ENCODE data around the gene RAD51B. TPM values are rescaled to one million over a fixed set of nuclear protein-coding genes. Genes with fewer than 3 reads are reported as not detected.

The RAD51B gene
- total RNA-seq, 2 donors from 2014 or later: 22.8 to 33.8 TPM

- no peak for DNase-seq
- TF ChIP-seq CTCF (conservative IDR thresholded peaks at IDR 0.05): no peak
- no peak overlapping the region for H3K4me3 ChIP-seq (ENCODE audit: low read length)
- peaks cover 16% of the 10 kb centered on the region for H3K9me3 ChIP-seq (ENCODE audit: control insufficient read depth, low read length)
- H3K36me3 ChIP-seq (ENCODE audit: control insufficient read depth, insufficient read depth, low read length): no peaks in the 10 kb centered on the region
- no peak overlapping the region for H3K9ac ChIP-seq (ENCODE audit: extremely low read depth, low read length, poor library complexity, severe bottlenecking)
- H3K4me1 ChIP-seq (ENCODE audit: control insufficient read depth, insufficient read depth, low read length): no peaks in the 10 kb centered on the region
- H3K27ac ChIP-seq (ENCODE audit: low read depth, low read length): no peak overlapping the region
- H3K4me3 Mint-ChIP-seq: no peak overlapping the region
- H3K27me3 ChIP-seq (ENCODE audit: control insufficient read depth, insufficient read depth, low read length, poor library complexity, severe bottlenecking): no peaks in the 10 kb centered on the region
- peaks cover 12% of the 10 kb centered on the region for H3K36me3 Mint-ChIP-seq (ENCODE audit: low read depth)
- peaks cover 24% of the 10 kb centered on the region for H3K9me3 Mint-ChIP-seq
- H3K27ac Mint-ChIP-seq: no peak overlapping the region
- WGBS, 2 experiments (ENCODE audit: insufficient coverage in 1 of 2, insufficient read length in 1 of 2): 93 to 95% methylated on average over 4 of the region's 4 CpGs
- no peaks in the 10 kb centered on the region for H3K27me3 Mint-ChIP-seq (ENCODE audit: insufficient read depth)
- H3K4me1 Mint-ChIP-seq: no peaks in the 10 kb centered on the region
These were observed 486.8 kb downstream of the RAD51B start for GRCh38 chr14:68306265-68306933.

DNA sequence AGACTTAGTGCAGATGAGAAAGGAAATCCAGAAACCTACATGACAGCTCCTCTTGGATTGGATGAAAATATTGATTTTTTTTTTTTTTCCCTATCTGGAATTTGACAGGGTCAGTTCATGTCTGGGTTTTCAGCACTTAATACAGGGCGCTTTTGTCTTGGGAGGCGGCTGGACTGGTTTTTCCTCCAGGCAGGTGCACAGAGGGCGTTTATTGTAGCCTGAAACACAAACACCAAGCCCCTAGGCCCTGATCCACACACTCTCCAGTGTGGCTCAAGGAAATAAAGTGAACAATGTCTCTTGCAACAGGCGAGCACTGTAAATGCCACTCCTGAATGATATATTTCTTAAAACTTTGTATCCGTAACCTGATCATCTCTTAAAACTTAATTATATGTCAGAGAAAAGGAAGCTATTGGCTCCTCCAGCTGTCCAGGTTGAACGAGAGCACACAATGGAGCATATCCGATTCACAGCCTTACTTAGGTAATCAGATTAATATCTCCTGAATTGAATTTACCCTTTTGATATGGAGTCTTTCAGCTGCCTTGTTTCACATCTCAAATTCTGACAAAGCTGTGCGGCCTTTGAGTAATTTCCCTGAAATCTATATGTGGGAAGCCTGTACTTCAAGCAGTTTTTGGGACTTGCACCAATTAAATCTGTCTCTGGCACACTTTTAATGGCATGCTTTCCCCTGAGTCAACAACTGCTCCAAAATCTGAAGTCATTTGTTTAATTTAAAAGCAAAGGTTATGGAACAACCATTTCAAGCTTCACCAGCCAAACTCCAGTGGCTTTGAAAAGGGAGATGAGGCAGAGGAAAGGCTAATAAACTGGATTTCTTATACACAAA is 487.6 kb downstream of the RAD51B start:
- Mint-ChIP-seq H3K4me1 (no peaks in the 10 kb centered on the region), H3K27me3 (ENCODE audit: insufficient read depth) (no peaks in the 10 kb centered on the region), H3K36me3 (ENCODE audit: low read depth) (peaks cover 10% of the 10 kb centered on the region), H3K9me3 (peaks cover 17% of the 10 kb centered on the region), H3K4me3 (no peak overlapping the region), H3K27ac (no peak overlapping the region)
- Histone ChIP-seq H3K9ac (ENCODE audit: extremely low read depth, low read length, poor library complexity, severe bottlenecking) (no peak overlapping the region), H3K27me3 (ENCODE audit: control insufficient read depth, insufficient read depth, low read length, poor library complexity, severe bottlenecking) (no peaks in the 10 kb centered on the region), H3K36me3 (ENCODE audit: control insufficient read depth, insufficient read depth, low read length) (no peaks in the 10 kb centered on the region), H3K27ac (ENCODE audit: low read depth, low read length) (no peak overlapping the region), H3K9me3 (ENCODE audit: control insufficient read depth, low read length) (peaks cover 8% of the 10 kb centered on the region), H3K4me3 (ENCODE audit: low read length) (no peak overlapping the region), H3K4me1 (ENCODE audit: control insufficient read depth, insufficient read depth, low read length) (no peaks in the 10 kb centered on the region)
- DNase-seq: no peak
- 91 to 94% methylated on average over 5 to 8 of the region's 8 CpGs for WGBS, 2 experiments (ENCODE audit: insufficient coverage in 1 of 2, insufficient read length in 1 of 2)
- no peak for TF ChIP-seq CTCF (conservative IDR thresholded peaks at IDR 0.05)

DNA sequence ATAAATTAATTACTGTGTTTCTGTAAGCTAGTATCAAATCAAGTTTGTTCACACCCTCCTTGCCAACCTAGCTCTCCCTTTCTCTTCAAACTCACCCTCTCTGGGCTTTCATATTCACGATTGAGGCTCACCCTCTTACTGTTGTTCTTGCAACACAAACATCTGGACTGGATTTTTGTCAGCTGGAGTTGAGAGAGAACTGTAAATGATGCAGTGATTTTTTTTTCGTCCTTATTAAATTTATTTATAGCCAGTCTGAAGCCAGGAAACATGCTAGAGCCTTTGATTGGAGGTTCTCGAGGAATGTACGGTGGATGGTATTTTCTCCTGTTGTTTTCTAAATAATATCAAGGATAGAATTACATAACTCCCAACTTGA is 488.2 kb downstream of the RAD51B start:
- H3K9me3 ChIP-seq (ENCODE audit: control insufficient read depth, low read length): peaks cover 4% of the 10 kb centered on the region
- no peak overlapping the region for H3K9ac ChIP-seq (ENCODE audit: extremely low read depth, low read length, poor library complexity, severe bottlenecking)
- no peak overlapping the region for H3K27ac Mint-ChIP-seq
- H3K36me3 ChIP-seq (ENCODE audit: control insufficient read depth, insufficient read depth, low read length): no peaks in the 10 kb centered on the region
- H3K36me3 Mint-ChIP-seq (ENCODE audit: low read depth): peaks cover 7% of the 10 kb centered on the region
- DNase-seq: no peak
- peaks cover 11% of the 10 kb centered on the region for H3K9me3 Mint-ChIP-seq
- H3K4me1 ChIP-seq (ENCODE audit: control insufficient read depth, insufficient read depth, low read length): no peaks in the 10 kb centered on the region
- 94% methylated on average over 4 of the region's 4 CpGs; no CpG with 5 or more reads in 1 of the 2 experiments for WGBS, 2 experiments (ENCODE audit: insufficient coverage in 1 of 2, insufficient read length in 1 of 2)
- H3K4me1 Mint-ChIP-seq: peaks cover 4% of the 10 kb centered on the region
- no peak overlapping the region for H3K4me3 Mint-ChIP-seq
- no peaks in the 10 kb centered on the region for H3K27me3 ChIP-seq (ENCODE audit: control insufficient read depth, insufficient read depth, low read length, poor library complexity, severe bottlenecking)
- TF ChIP-seq CTCF (conservative IDR thresholded peaks at IDR 0.05): no peak
- H3K27me3 Mint-ChIP-seq (ENCODE audit: insufficient read depth): no peaks in the 10 kb centered on the region
- H3K4me3 ChIP-seq (ENCODE audit: low read length): no peak overlapping the region
- H3K27ac ChIP-seq (ENCODE audit: low read depth, low read length): no peak overlapping the region

All from endodermal cell (in vitro differentiated cells).